GM21515 (cell line): ENCODE data around the gene NSUN4.
A peak's percentile ranks its signal among the peaks of the same experiment; 100 is the strongest.
"Not testable (repeated sequence)": the region's sequence is repeated elsewhere in the genome, so short reads cannot be mapped to it uniquely, and the experiment has no call there.

Source experiments
- ATAC-seq: cut with Tn5 transposase; IDR thresholded peaks from one replicate; pipeline ENCODE4 v1.9.1; 2021; ENCODE audit not compliant: unreplicated experiment

The NSUN4 gene

DNA sequence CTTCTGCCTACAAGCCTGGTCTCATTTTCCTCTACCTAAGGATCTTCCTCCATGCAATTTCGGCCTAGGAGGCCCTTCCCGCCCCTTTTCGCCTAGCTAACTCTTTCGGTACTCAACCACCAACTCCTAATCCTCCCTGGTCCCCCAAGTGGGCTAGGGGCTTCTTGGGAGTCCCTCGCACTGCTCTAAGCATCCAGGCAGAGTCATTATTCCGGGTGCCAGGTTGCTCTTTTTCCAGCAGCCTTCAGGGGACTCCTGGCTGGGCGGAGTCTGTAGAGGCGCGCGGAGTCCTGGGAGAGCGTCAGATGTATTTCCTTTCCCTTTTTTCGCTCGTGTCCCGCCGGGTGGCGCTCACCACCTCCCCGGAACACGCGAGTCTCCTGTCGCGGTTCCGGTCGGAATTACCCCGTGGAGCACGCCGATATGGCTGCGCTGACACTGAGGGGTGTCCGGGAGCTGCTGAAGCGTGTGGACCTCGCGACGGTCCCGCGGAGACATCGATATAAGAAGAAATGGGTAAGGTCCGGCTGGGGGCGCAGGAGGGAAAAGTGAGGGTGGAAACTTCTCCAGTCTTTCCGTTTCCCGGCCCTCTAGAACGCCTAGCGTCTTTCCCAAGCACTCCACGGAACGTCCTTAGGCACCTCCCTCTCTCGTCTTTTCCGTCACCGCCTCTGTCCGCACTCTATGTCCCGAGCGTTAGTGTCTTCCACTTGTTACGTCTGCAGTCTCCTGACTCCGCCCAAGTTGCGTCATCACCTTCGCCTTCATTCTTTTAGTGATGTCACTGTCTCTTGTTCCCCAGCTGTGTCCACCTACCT lies at the start of gene NSUN4:
NSUN4 (plus strand) TSS at position 404 of the 818 bp plus-strand sequence; CDS start at position 424, 20 bp downstream.
- ATAC-seq = peak; percentile 73

GRCh38 chr1:46295306-46295705 lies 45.3 kb upstream of the NSUN4 start:
- no peak for ATAC-seq

GRCh38 chr1:46298387-46298786 lies 42.2 kb upstream of the NSUN4 start:
- no peak for ATAC-seq

DNA sequence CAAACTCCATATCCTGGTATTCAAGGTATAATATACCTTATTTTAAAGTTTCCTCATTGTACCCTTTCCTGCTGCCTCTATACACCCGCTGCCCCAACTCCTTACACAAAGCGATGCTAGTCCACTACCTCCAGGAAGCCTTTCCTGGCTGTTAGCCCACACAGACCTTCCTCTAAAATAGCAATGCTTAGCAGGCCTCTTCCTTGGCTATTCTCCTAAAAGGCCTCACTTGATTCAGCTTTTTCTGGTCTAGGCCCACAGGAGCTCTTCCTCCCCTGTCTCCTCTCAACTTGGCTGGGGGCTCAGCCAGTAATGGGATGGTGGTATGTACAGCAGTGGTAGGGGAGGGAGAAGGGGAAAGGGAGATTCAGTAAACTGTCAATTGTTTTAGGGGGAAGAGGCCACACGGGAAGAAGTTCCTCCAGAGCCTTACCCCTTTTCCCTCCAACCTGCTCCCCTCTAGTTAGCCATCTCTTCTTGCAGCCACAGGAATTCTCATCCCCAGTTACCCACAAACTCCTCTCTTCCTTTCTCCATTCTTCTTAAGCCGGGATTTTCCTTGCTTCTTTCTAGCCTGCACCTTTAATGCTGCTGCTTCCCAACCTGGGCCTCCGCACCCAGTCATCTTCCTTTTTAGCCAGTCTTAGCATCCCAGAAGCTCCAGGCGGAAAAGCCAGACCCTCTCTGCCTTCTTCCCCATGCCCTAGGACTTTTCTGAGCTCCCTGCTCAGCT lies 39.8 kb upstream of the NSUN4 start:
- no peak for ATAC-seq

- ATAC-seq = no peak
Measured at GRCh38 chr1:46301406-46301807, 39.2 kb upstream of the NSUN4 start.

GRCh38 chr1:46301808-46302640 lies 38.6 kb upstream of the NSUN4 start:
- ATAC-seq = no peak

- ATAC-seq = peak; percentile 8
Measured at GRCh38 chr1:46302641-46303037, 38.0 kb upstream of the NSUN4 start.

GRCh38 chr1:46303038-46303871 lies 37.4 kb upstream of the NSUN4 start, which contains the start of the genes LRRC41 and UQCRH:
Gene LRRC41, minus strand, starts transcription at chr1:46303616. Its CDS starts 294 bp downstream, at chr1:46303322.
Gene UQCRH, plus strand, starts transcription at chr1:46303698. Its CDS starts 69 bp downstream, at chr1:46303767.
- ATAC-seq = peak; percentile 81

DNA sequence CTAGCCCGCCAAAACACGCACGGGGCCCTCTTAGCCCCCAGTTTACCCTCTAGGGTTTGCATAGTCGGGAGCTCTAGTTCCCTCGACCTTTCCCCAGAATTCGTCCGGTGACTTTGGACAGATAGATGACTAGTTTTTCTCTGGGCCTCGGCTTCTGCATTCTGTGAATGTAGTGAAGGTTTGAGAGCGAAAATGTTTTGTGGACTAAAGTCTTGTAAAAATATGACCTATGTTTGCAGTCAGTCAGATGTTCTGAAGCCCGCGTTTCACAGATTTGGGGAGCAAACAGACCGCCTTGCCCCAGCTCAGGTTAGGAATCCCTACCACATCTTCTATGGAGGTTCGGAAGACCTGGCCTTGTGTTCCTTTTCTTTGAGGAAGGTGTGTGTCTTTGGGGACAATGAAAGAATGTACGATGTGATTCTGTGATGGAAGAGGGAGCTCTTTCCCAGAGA lies 36.7 kb upstream of the NSUN4 start:
- no peak for ATAC-seq

DNA sequence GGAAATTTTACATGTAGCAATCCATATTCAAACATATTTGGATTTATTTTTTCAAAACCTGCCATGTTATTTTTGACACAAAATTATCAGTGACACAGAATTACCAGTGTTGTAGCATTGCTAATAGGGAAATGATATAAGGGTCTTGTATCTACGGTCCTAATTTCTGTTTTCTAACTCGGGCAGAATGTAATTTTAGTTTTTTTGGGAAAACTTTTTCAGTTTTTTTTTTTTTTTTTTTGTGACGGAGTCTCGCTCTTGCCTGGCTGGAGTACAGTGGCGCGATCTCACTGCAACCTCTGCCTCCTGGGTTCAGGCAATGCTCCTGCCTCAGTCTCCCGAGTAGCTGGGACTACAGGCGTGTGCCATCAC lies 34.5 kb upstream of the NSUN4 start:
- no peak for ATAC-seq

DNA sequence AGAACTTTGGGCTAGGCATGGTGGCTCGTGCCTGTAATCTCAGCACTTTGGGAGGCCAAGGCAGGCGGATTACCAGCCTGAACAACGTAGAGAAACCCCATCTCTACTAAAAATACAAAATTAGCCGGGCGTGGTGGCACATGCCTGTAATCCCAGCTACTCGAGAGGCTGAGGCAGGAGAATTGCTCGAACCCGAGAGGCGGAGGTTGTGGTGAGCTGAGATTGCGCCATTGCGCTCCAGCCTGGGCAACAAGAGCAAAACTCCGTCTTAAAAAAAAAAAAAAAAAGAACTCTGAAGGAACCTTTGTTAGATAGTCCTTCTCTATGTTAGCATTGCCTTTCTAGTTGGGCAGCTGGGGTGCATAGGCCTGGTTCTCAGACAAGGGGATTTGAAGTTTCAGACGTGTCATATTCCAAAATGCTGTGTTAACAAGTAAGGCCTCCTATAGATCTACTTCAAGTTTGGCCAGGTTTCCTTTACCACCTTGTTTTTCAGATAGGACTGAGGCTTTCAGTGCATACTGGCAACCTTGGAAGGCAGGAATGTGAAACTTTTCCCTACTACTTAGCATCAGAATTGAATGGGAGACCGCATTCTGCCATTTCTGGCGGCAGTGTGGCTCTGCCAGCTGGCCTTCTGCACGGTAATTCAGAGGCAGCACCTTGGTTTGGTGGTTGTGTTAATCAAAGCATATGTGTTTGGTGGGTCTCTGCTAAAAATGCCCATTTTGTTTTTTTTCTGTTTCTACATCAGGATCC lies 31.0 kb upstream of the NSUN4 start:
- ATAC-seq = no peak

DNA sequence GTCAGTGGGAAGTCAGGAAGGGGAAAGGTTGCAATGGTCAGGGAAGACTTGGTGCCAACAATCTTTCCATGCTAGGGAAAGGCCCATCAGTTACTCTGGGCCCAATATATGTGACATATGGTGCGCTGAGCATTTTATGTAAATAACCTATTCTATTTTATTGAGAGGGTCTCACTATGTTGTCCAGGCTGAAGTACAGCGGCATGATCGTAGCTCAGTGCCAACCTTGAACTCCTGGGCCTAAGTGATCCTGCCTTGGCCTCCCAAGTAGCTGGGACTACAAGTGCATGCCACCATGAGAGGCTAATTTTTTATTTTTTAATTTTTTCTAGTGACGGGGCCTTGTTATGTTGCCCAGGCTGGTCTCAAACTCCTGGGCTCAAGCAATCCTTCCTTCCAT lies 30.3 kb upstream of the NSUN4 start:
- no peak for ATAC-seq

DNA sequence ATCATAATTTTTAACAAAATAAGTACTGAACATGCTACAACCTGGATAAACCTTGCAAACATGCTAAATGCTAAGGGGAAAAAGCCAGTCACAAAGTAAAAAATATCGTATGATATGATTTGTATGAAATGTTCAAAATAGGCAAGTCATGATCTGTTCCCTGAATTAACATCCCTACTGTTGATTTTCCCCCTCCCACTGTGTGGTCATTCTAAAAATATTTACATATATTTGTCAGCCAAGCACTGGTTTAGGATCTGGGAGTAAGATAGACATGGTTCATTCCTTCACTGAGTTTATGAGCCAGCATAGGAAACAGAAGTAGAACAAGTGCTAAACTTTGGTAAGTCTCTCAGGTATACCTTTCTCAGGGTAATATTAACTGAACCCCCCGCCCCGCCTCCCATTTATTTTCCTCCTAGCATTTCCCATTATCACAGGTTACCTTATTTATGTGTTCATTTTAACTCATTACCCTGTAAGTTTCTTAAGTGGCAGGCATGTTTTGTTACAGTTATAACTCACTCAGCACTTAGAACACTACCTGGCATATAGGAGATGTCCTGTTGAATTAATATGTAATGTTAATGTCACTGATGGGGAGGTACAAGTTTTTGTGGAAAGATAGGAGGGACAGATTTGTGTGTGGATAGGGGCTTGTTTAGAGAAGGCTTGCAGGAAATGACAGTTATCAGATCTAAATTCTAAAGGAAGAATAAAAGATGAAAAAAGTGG lies 24.8 kb upstream of the NSUN4 start:
- no peak for ATAC-seq

DNA sequence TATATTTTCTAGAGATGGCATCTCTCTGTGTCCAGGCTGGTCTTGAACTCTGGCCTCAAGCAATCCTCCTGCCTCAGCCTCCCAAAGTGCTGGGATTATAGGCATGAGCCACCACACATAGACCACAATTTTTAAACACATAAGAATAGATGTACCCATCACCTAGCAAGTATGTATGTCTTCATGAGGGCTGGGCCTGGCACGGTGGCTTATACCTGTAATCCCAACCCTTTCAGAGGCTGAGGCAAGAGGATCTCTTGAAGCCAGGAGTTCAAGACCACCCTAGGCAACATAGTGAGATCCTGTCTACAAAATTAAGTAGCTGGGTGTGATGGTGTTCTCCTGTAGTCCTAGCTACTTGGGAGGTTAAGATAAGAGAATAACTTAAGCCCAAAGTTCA lies 23.3 kb upstream of the NSUN4 start:
- no peak for ATAC-seq

GRCh38 chr1:46319301-46319700 lies 21.3 kb upstream of the NSUN4 start:
- not testable (repeated sequence) for ATAC-seq

- not testable (repeated sequence) for ATAC-seq
Measured at GRCh38 chr1:46319960-46320914, 20.4 kb upstream of the NSUN4 start.

- not testable (repeated sequence) for ATAC-seq
Measured at GRCh38 chr1:46322191-46322590, 18.4 kb upstream of the NSUN4 start.
